ENCODE data around the gene SYT13. TPM values are rescaled to one million over a fixed set of nuclear protein-coding genes. Genes with fewer than 3 reads are reported as not detected.

SYT13 gene
- total and polyA plus RNA-seq, 5 donors, result 12.8 to 28.5 (median 22.2) TPM

DNA sequence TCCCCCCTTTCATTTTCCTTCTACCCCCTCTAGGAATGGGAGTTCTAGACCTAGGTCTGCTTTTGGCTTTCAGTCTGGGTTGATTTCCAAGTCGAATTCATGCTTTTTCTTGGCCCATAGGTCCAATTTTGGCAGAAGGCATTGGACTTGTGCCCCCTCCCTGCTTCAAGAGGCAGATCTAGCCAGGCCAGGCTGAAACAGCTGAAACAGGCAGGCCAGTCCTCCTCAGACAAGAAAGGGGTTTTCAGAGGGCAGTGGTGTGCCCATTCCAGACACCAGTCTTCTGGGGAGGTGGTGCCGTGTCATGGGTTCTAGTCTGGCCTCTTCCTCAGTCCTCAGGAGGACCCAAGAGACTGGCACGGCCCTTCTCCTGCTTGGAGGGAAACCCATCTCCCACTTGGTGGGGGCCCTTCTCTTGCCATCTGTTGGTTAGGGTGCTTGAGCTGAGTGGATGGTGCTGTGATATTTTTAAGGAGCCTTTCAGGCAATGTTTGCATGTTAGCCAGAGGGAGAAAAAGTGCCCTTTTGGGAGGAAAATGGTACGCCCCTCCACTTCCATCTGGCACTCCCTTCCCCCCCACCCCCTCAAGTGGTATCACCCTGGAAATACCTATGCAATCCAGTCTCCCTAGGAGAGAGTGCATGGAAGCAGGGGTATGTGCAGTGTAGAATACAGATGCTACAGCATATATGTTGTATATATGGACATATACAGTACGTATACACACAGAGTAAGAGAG lies 53.6 kb downstream of the SYT13 start:
- no peak for ATAC-seq
- intact Hi-C loops (cut with DNase I), result no loop called here

DNA sequence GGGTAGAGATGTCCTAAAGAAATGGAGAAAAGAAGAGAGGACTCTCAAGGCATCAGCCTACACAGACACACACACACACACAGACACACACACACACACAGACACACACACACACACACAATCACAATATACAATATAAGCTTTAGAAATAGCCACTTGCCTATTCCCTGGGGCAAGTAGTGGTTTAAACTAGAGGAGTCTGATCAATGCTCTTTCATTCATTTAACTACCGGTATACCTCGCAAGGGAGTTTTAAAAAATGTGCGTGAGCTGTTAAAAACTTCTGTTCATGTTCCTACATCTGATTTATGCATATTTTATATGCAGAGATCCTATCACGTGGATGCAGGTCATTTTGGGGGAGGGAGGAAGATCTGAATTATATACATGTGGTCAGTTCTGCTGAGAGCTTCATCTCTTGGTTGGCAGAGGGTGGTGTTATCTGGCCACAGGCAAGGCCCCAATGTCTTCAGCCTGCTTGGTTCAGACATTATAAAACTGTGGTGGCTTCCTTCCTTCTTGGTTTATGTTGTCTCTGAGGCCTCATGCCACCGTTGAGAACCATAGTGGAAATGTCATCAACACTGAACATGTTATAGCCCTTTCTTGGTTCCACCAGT lies 56.6 kb downstream of the SYT13 start:
- H3K4me1 ChIP-seq (ENCODE audit: control insufficient read depth, insufficient read depth, low read length), result no peaks in the 10 kb centered on the region
- no peak for DNase-seq
- no peaks in the 10 kb centered on the region for H3K27me3 ChIP-seq (ENCODE audit: control insufficient read depth, insufficient read depth)
- H3K27ac ChIP-seq (ENCODE audit: low read length), result no peak overlapping the region
- 91% methylated on average over 5 of the region's 5 CpGs for WGBS
- ATAC-seq, result no peak
- intact Hi-C loops (cut with DNase I), result no loop called here
- no peak overlapping the region for H3K4me3 ChIP-seq (ENCODE audit: low read length)
- H3K9me3 ChIP-seq (ENCODE audit: control insufficient read depth, low read length), result no peaks in the 10 kb centered on the region

More for the DNA sequence above, 53.6 kb downstream of the SYT13 start:
- no peak for DNase-seq
- H3K4me1 ChIP-seq (ENCODE audit: control insufficient read depth, insufficient read depth, low read length), result no peaks in the 10 kb centered on the region
- no peaks in the 10 kb centered on the region for H3K9me3 ChIP-seq (ENCODE audit: control insufficient read depth, low read length)
- no peak overlapping the region for H3K4me3 ChIP-seq (ENCODE audit: low read length)
- H3K27ac ChIP-seq (ENCODE audit: low read length), result no peak overlapping the region
- 78% methylated on average over 5 of the region's 5 CpGs for WGBS
- H3K27me3 ChIP-seq (ENCODE audit: control insufficient read depth, insufficient read depth), result no peaks in the 10 kb centered on the region

DNA sequence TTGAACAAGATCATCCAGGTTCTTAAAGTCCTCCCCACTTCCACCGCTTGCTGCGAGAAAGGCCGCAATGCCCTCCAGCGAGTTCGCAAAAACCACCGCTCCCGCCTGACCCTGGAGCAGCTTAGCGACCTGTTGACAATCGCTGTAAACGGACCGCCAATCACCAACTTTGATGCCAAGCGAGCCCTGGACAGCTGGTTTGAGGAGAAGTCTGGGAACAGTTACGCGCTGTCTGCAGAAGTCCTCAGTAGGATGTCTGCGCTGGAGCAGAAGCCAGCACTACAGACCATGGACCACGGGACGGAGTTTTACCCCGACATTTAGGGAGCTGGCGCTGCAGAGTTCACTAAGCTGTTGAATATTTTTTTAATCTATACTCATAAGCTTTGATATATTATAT lies 58.3 kb downstream of the SYT13 start:
- Histone ChIP-seq H3K9me3 (ENCODE audit: control insufficient read depth, low read length) (no peaks in the 10 kb centered on the region), H3K27me3 (ENCODE audit: control insufficient read depth, insufficient read depth) (no peaks in the 10 kb centered on the region), H3K27ac (ENCODE audit: low read length) (no peak overlapping the region), H3K4me3 (ENCODE audit: low read length) (no peak overlapping the region), H3K4me1 (ENCODE audit: control insufficient read depth, insufficient read depth, low read length) (no peaks in the 10 kb centered on the region)
- no peak for DNase-seq
- ATAC-seq, result no peak
- intact Hi-C loops (cut with DNase I), result no loop called here
- WGBS, result 96% methylated on average over 19 of the region's 19 CpGs

DNA sequence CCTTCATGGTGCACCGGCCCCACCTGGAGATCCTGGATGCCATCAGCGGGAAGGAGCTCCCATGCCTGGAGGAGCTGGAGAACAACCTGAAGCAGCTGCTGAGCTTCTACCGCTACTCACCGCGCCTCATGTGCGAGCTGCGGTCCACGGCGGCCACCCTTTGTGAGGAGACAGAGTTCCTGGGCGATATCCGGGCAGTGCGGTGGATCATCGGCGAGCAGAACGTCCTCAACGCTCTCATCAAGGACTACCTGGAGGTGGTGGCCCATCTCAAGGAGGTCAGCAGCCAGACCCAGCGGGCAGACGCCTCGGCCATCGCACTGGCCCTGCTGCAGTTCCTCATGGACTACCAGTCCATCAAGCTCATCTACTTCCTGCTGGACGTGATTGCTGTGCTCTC lies 59.2 kb downstream of the SYT13 start:
- Histone ChIP-seq H3K27ac (ENCODE audit: low read length) (no peak overlapping the region), H3K27me3 (ENCODE audit: control insufficient read depth, insufficient read depth) (no peaks in the 10 kb centered on the region), H3K9me3 (ENCODE audit: control insufficient read depth, low read length) (no peaks in the 10 kb centered on the region), H3K4me3 (ENCODE audit: low read length) (no peak overlapping the region), H3K4me1 (ENCODE audit: control insufficient read depth, insufficient read depth, low read length) (no peaks in the 10 kb centered on the region)
- no peak for ATAC-seq
- 98% methylated on average over 21 of the region's 21 CpGs for WGBS
- intact Hi-C loops (cut with DNase I), result no loop called here
- DNase-seq, result no peak

- ATAC-seq, result no peak
- 97% methylated on average over 39 of the region's 39 CpGs for WGBS
- intact Hi-C loops (cut with DNase I), result no loop called here
These were observed 59.9 kb downstream of the SYT13 start for GRCh38 chr11:45225961-45226871.

DNA sequence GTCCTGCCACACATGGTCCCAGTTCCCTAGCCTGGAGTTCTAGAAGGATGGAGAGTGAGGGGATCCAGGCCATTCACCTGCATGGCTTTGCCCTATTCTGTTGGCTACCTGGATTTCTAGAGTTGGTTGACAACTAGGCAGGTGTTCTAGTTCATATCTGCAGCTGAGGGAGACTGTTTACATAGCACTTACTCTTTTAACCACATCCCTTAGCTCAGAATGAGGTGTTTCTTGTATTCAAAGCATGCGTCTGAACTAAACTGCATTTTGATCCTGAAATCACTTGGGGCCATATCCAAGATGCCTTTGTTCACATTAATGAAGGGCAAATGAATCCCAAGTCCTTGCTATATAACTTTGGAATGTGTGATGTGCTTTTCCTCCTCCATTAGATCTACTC lies 60.9 kb downstream of the SYT13 start:
- no peaks in the 10 kb centered on the region for H3K9me3 ChIP-seq (ENCODE audit: control insufficient read depth, low read length)
- no peak overlapping the region for H3K4me3 ChIP-seq (ENCODE audit: low read length)
- H3K4me1 ChIP-seq (ENCODE audit: control insufficient read depth, insufficient read depth, low read length), result no peaks in the 10 kb centered on the region
- no peak for ATAC-seq
- no peaks in the 10 kb centered on the region for H3K27me3 ChIP-seq (ENCODE audit: control insufficient read depth, insufficient read depth)
- intact Hi-C loops (cut with DNase I), result no loop called here
- no peak overlapping the region for H3K27ac ChIP-seq (ENCODE audit: low read length)
- WGBS, result 94% methylated on average over 1 of the region's 1 CpG
- no peak for DNase-seq

More at GRCh38 chr11:45225961-45226871, 59.9 kb downstream of the SYT13 start:
- H3K4me1 ChIP-seq (ENCODE audit: control insufficient read depth, insufficient read depth, low read length), result no peaks in the 10 kb centered on the region
- H3K27ac ChIP-seq (ENCODE audit: low read length), result no peak overlapping the region
- H3K9me3 ChIP-seq (ENCODE audit: control insufficient read depth, low read length), result no peaks in the 10 kb centered on the region
- no peak for DNase-seq
- no peak overlapping the region for H3K4me3 ChIP-seq (ENCODE audit: low read length)
- H3K27me3 ChIP-seq (ENCODE audit: control insufficient read depth, insufficient read depth), result no peaks in the 10 kb centered on the region

- 93% methylated on average over 11 of the region's 11 CpGs for WGBS
- intact Hi-C loops (cut with DNase I), result no loop called here
These were observed 61.4 kb downstream of the SYT13 start for GRCh38 chr11:45224766-45225165.

GRCh38 chr11:45223496-45223895 lies 62.6 kb downstream of the SYT13 start:
- H3K27me3 ChIP-seq (ENCODE audit: control insufficient read depth, insufficient read depth), result no peaks in the 10 kb centered on the region
- ATAC-seq (no peak), DNase-seq (no peak)
- no peak overlapping the region for H3K4me3 ChIP-seq (ENCODE audit: low read length)
- no peaks in the 10 kb centered on the region for H3K4me1 ChIP-seq (ENCODE audit: control insufficient read depth, insufficient read depth, low read length)
- 97% methylated on average over 5 of the region's 5 CpGs for WGBS
- intact Hi-C loops (cut with DNase I), result no loop called here
- H3K27ac ChIP-seq (ENCODE audit: low read length), result no peak overlapping the region
- H3K9me3 ChIP-seq (ENCODE audit: control insufficient read depth, low read length), result no peaks in the 10 kb centered on the region

More at GRCh38 chr11:45224766-45225165, 61.4 kb downstream of the SYT13 start:
- no peak for DNase-seq
- Histone ChIP-seq H3K4me1 (ENCODE audit: control insufficient read depth, insufficient read depth, low read length) (no peaks in the 10 kb centered on the region), H3K27me3 (ENCODE audit: control insufficient read depth, insufficient read depth) (no peaks in the 10 kb centered on the region), H3K4me3 (ENCODE audit: low read length) (no peak overlapping the region), H3K9me3 (ENCODE audit: control insufficient read depth, low read length) (no peaks in the 10 kb centered on the region), H3K27ac (ENCODE audit: low read length) (no peak overlapping the region)
- ATAC-seq, result no peak

- no peak overlapping the region for H3K27ac ChIP-seq (ENCODE audit: low read length)
- WGBS, result 96% methylated on average over 18 of the region's 18 CpGs
- intact Hi-C loops (cut with DNase I), result loop anchor here in 1 of 4 donors (10.0 kb wide), 1 partner anchor 75 kb away; the partner anchor contains the start of gene PRDM11
These were observed 66.7 kb downstream of the SYT13 start for GRCh38 chr11:45219411-45219810.

DNA sequence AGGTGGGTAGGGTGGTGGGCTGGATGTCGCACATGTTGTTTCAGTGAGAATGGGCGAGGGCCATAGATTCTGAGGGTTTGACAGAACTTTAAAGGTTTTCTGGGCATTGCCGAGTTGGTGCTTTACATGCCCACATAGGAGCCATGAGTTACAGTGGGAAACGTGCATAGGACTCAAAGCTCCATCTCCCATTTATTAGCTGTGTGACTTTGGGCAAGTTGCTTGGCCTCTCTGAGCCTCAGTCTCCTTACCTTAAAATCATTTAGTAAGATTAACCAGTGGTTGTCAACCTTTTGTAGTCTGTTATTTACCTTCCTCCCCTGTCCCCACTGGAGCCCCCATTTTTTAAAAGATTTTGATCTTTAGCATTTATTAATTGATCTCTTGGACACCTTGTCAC lies 67.4 kb downstream of the SYT13 start:
- Histone ChIP-seq H3K4me3 (ENCODE audit: low read length) (no peak overlapping the region), H3K9me3 (ENCODE audit: control insufficient read depth, low read length) (no peaks in the 10 kb centered on the region), H3K4me1 (ENCODE audit: control insufficient read depth, insufficient read depth, low read length) (no peaks in the 10 kb centered on the region), H3K27me3 (ENCODE audit: control insufficient read depth, insufficient read depth) (no peaks in the 10 kb centered on the region), H3K27ac (ENCODE audit: low read length) (no peak overlapping the region)
- ATAC-seq (no peak), DNase-seq (no peak)
- 96% methylated on average over 4 of the region's 4 CpGs for WGBS
- intact Hi-C loops (cut with DNase I), result loop anchor here in 1 of 4 donors (10.0 kb wide), 1 partner anchor 74 kb away; the partner anchor contains the start of gene PRDM11

More at GRCh38 chr11:45219411-45219810, 66.7 kb downstream of the SYT13 start:
- Histone ChIP-seq H3K27me3 (ENCODE audit: control insufficient read depth, insufficient read depth) (no peaks in the 10 kb centered on the region), H3K4me3 (ENCODE audit: low read length) (no peak overlapping the region), H3K4me1 (ENCODE audit: control insufficient read depth, insufficient read depth, low read length) (no peaks in the 10 kb centered on the region), H3K9me3 (ENCODE audit: control insufficient read depth, low read length) (no peaks in the 10 kb centered on the region)
- no peak for DNase-seq
- no peak for ATAC-seq

All from right cardiac atrium (tissue), 5 donors.